Esophagus (tissue), 2 donors: ENCODE data around the gene MCM3AP. TPM values are rescaled to one million over a fixed set of nuclear protein-coding genes. Genes with fewer than 3 reads are reported as not detected.

Source experiments
- H3K27ac ChIP-seq, 2 donors: one replicate each; pipeline ENCODE4 v1.5.1; 2013; ENCODE audit warnings: low read depth in 2 of 2, mild to moderate bottlenecking in 2 of 2, inconsistent platforms in 1 of 2, low read length in 1 of 2, moderate library complexity in 1 of 2
- H3K27me3 ChIP-seq, 2 donors: one replicate each; pipeline ENCODE4 v1.6.1; 2013; ENCODE audit warnings: low read length in 2 of 2, control low read depth in 1 of 2, mild to moderate bottlenecking in 1 of 2; ENCODE audit not compliant: insufficient read depth in 2 of 2, control insufficient read depth in 1 of 2
- H3K36me3 ChIP-seq, 2 donors: one replicate each; pipeline ENCODE4 v1.6.1; 2013; ENCODE audit warnings: low read length in 1 of 2; ENCODE audit not compliant: control insufficient read depth in 2 of 2, insufficient read depth in 2 of 2
- H3K4me1 ChIP-seq, 2 donors: one replicate each; pipeline ENCODE4 v1.6.1; 2013; ENCODE audit warnings: low read length in 1 of 2; ENCODE audit not compliant: control insufficient read depth in 2 of 2, insufficient read depth in 2 of 2
- H3K4me3 ChIP-seq, 2 donors: one replicate each; pipeline ENCODE4 v1.5.1; 2013; ENCODE audit warnings: low read length in 2 of 2, mild to moderate bottlenecking in 2 of 2, low read depth in 1 of 2, moderate library complexity in 1 of 2
- H3K9me3 ChIP-seq, 2 donors: one replicate each; pipeline ENCODE4 v1.6.1; 2013; ENCODE audit warnings: mild to moderate bottlenecking in 2 of 2, low read depth in 1 of 2, low read length in 1 of 2, moderate library complexity in 1 of 2; ENCODE audit not compliant: control insufficient read depth in 2 of 2, insufficient read depth in 1 of 2
- WGBS, 2 donors: extraction: QIAGEN DNeasy Blood & Tissue Kit; methylation state at CpG; one replicate each; pipeline ENCODE4 v1.1.7; 2013; 5-methylcytosine and 5-hydroxymethylcytosine counted together
- polyA plus RNA-seq, 2 donors: library from polyadenylated mRNA; stranded (reverse); fragments of 200-250 nt; gene quantifications; one replicate each; pipeline ENCODE4 v1.2.3, GENCODE V29; 2013
- donor health status: healthy with polysubstance abuse.
- donor health status: Bipolar disorder and iron deficiency.

MCM3AP gene
- polyA plus RNA-seq: 10 to 100 TPM; 27.1 to 29.2 TPM

DNA sequence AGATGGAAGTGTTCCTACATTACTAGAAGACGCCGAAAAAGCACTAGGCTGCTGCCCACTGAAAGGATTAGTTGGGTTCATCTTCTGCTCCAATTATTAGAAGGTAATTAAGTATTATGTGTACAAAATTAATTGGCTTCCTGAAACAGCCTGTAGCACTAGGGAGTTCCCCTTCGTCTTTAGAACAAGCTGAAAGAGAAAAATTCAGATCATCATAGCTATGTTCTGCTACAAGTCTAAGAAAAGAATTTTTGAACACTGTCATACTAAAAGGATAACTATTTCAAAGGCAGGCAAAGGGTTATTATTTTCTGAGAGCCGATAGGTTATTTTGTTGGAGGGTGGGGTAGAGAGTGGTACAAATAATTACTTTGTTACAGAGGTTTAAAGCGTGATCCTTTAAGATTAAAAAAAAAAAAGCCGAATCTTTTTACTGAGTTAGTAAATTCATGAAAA is at the start of gene MCM3AP:
MCM3AP (minus strand) TSS at position 406 of the 456 bp plus-strand sequence; CDS start at position 81, 325 bp downstream.
- H3K4me1 ChIP-seq: peaks cover 0 to 5% of the 10 kb centered on the region in 2 donors
- no peaks in the 10 kb centered on the region for H3K27me3 ChIP-seq
- WGBS, 2 donors: 28 to 29% methylated on average over 6 of the region's 6 CpGs
- peak within 1 kb of the TSS; percentile 98 to 99 for H3K27ac ChIP-seq
- H3K36me3 ChIP-seq: peaks cover under 1 to 2% of the 10 kb centered on the region in 2 donors
- peak within 1 kb of the TSS; percentile 82 to 95 for H3K4me3 ChIP-seq
- no peaks in the 10 kb centered on the region for H3K9me3 ChIP-seq

DNA sequence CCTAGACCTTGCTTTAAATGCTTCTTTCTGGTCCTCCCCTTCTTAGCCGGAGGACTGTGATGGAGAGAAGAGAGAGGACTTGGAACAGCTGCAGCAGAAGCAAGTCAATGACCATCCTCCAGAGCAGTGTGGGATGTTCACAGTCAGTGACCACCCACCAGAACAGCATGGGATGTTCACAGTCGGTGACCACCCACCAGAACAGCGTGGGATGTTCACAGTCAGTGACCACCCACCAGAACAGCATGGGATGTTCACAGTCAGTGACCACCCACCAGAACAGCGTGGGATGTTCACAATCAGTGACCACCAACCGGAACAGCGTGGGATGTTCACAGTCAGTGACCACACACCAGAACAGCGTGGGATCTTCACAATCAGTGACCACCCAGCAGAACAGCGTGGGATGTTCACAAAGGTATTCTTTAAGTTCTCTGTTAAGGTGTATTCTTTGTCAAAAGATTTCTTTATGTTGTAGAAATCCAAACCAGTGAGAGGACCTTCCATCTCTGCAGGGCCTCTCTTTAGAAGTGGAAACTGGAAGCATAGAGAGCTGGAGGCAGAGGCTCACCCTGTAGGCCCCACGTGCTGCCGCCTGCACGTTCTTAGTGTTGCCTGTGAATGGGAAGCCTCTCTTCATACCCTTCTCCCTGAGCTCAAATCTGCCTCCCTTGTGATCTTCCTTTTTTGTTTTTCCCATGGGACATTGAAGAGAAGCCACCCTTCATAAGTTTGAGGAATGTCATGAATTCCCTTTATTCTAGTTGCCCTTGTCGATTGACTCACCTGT is 49.1 kb upstream of the MCM3AP start:
- whole genome bisulfite sequencing, 2 donors: 92 to 94% methylated on average over 12 of the region's 12 CpGs
- no peak overlapping the region for H3K27ac ChIP-seq
- H3K27me3 ChIP-seq: no peaks in the 10 kb centered on the region
- peaks cover 6 to 20% of the 10 kb centered on the region in 2 donors for H3K36me3 ChIP-seq
- H3K4me1 ChIP-seq: no peaks in the 10 kb centered on the region
- no peaks in the 10 kb centered on the region for H3K9me3 ChIP-seq
- no peak overlapping the region for H3K4me3 ChIP-seq

DNA sequence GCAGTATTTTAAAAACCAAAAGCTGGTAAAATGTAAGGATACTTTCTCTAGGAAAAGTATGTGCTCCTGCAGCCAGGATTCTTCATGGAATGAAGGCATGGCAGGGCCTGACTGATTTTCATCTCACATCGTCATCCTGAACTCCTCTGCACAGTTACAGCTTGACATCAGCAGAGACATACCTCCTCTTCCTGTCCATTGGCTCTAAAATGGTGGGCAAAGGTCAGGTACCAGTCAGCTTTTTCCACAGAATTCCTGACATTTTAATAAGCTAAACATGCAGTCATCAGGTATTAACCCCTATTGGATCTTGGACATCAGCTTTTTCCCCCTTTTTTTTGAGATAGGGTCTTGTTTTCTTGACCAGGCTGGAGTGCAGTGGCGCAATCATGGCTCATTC is 44.4 kb upstream of the MCM3AP start:
- Histone ChIP-seq H3K27ac (no peak overlapping the region), H3K4me1 (peaks cover 0 to 2% of the 10 kb centered on the region in 2 donors), H3K4me3 (no peak overlapping the region), H3K9me3 (no peaks in the 10 kb centered on the region), H3K27me3 (no peaks in the 10 kb centered on the region), H3K36me3 (peaks cover 0 to 18% of the 10 kb centered on the region in 2 donors)
- 93 to 96% methylated on average over 2 of the region's 2 CpGs for WGBS, 2 donors

DNA sequence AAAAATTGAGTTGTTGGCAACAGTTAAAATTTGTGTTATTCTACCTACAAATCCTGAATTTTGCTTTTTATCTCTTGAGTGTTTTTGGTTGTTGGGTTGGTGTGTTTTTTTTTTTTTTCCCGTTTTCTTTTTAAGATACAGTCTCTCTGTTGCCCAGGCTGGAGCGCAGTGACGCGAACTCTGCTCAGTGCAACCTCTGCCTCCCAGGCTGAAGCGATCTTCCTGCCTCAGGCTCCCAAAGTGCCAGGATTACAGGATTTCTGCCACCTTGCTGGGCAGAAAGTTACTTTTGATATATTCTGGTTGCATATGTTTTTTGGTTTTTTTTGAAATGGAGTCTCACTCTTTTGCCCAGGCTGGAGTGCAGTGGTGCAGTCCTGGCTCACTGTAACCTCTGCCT is 42.7 kb upstream of the MCM3AP start:
- no peaks in the 10 kb centered on the region for H3K27me3 ChIP-seq
- H3K9me3 ChIP-seq: no peaks in the 10 kb centered on the region
- WGBS, 2 donors: 77 to 80% methylated on average over 5 of the region's 5 CpGs
- H3K4me1 ChIP-seq: peaks cover 0 to 2% of the 10 kb centered on the region in 2 donors
- H3K27ac ChIP-seq: no peak overlapping the region
- H3K4me3 ChIP-seq: no peak overlapping the region
- H3K36me3 ChIP-seq: peaks cover 0 to 12% of the 10 kb centered on the region in 2 donors

GRCh38 chr21:46327711-46328110 is 42.3 kb upstream of the MCM3AP start:
- H3K36me3 ChIP-seq: peaks cover 0 to 12% of the 10 kb centered on the region in 2 donors
- WGBS, 2 donors: 81 to 88% methylated on average over 4 of the region's 4 CpGs

DNA sequence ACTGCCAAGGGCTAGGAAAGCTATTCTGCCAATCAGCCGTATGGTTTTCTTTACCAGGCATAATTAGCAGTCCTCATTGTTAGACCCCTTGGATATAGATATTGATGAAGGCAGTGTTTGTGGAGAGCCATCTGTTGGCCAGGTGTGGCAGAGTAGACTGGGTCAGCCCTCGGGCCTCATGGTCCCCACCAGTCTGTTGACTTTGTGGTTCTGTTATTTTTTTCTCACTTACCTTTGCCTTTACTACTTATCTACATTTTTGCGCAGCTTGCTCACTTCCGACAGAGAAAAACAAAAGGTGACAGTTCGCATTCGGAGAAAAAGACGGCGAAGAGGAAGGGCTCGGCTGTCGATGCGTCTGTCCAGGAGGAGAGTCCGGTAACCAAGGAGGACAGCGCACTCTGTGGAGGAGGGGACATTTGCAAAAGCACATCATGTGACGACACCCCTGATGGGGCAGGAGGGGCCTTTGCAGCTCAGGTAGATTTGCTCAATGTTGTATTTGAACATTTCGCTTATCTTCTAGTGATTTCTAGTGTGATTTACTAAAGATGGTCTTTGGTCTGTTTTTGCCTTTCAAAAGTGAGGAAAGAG is 40.8 kb upstream of the MCM3AP start:
- 89 to 91% methylated on average over 15 of the region's 15 CpGs for WGBS, 2 donors
- no peak overlapping the region for H3K4me3 ChIP-seq
- H3K4me1 ChIP-seq: peaks cover 4 to 10% of the 10 kb centered on the region in 2 donors
- H3K27me3 ChIP-seq: no peaks in the 10 kb centered on the region
- H3K27ac ChIP-seq: no peak overlapping the region
- no peaks in the 10 kb centered on the region for H3K9me3 ChIP-seq
- H3K36me3 ChIP-seq: peaks cover 0 to 9% of the 10 kb centered on the region in 2 donors

More at GRCh38 chr21:46327711-46328110, 42.3 kb upstream of the MCM3AP start:
- H3K9me3 ChIP-seq: no peaks in the 10 kb centered on the region
- no peaks in the 10 kb centered on the region for H3K27me3 ChIP-seq
- no peak overlapping the region for H3K4me3 ChIP-seq
- peaks cover under 1 to 3% of the 10 kb centered on the region in 2 donors for H3K4me1 ChIP-seq
- H3K27ac ChIP-seq: no peak overlapping the region

GRCh38 chr21:46325073-46325912 is 39.9 kb upstream of the MCM3AP start:
- H3K4me3 ChIP-seq: peak overlapping the region; percentile 80 to 87
- H3K36me3 ChIP-seq: peaks cover 0 to 9% of the 10 kb centered on the region in 2 donors
- H3K27ac ChIP-seq: peak overlapping the region; percentile 93 to 97
- H3K4me1 ChIP-seq: peaks cover 4 to 10% of the 10 kb centered on the region in 2 donors
- no peaks in the 10 kb centered on the region for H3K9me3 ChIP-seq
- no peaks in the 10 kb centered on the region for H3K27me3 ChIP-seq
- 7 to 9% methylated on average over 38 to 43 of the region's 43 CpGs for WGBS, 2 donors

DNA sequence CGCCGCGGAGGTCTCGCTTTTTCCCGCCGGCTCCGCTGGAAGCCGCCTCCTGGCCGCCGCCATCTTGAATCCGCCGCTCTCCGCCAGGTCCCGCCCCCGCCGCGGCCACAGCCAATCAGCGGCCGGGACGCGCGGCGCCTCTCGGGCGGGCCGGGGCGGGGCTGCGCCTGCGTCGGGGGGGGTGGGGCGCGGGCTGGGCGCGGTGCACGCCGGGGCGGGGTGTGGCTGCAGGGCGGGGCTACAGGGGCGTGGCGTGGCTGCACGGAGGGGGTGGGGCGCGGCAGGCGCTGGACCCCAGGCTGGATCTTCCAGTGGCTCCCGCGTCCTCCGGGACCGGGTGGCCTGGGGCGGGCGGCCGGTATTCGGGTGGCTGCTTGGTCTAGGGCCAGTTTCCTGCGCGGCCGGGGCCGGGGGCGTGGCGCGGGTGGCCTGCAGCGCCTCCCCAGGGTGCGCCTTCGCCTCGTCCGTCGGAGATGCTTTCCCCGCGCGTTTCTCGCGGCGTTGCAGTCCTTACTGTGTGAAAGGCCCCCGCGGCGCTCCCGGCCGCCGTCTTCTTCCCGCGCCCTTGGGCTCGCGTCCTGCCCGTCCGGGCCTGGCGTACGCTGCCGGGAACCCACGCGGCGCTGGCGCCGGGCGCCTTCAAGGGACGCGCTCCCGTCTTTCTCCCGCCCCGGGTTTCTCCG is 39.1 kb upstream of the MCM3AP start:
- peak overlapping the region; percentile 80 to 87 for H3K4me3 ChIP-seq
- peaks cover 0 to 7% of the 10 kb centered on the region in 2 donors for H3K36me3 ChIP-seq
- WGBS, 2 donors: 1% methylated on average over 53 to 98 of the region's 98 CpGs
- H3K4me1 ChIP-seq: peaks cover 4 to 10% of the 10 kb centered on the region in 2 donors
- peak overlapping the region; percentile 97 to 99 for H3K27ac ChIP-seq
- no peaks in the 10 kb centered on the region for H3K27me3 ChIP-seq
- H3K9me3 ChIP-seq: no peaks in the 10 kb centered on the region
